SK-N-SH (cell line): ENCODE measurements around the gene OSBPL5.

Experiments used
- EP300 ChIP-seq, 2 experiments: IDR thresholded peaks; 2 replicates each; pipeline versions ENCODE4 v1.4.0 to v1.6.1; 2012; ENCODE audit warnings: borderline replicate concordance in 1 of 2, low read depth in 1 of 2, low read length in 1 of 2
- EZH2phosphoT487 ChIP-seq: fragments of 200-600 bp; sonication (generic); IDR thresholded peaks from 2 replicates; pipeline ENCODE4 v1.6.1; 2017; ENCODE audit warnings: low read depth, mixed run types, mild to moderate bottlenecking, antibody characterized with exemption, moderate library complexity, borderline replicate concordance
- MXI1 ChIP-seq: IDR thresholded peaks from 2 replicates; pipeline ENCODE4 v1.6.1; 2012; ENCODE audit warnings: mild to moderate bottlenecking, low read depth, low read length, improper control_type of control experiment
- POLR2AphosphoS5 ChIP-seq: IDR thresholded peaks from 2 replicates; pipeline ENCODE4 v1.6.1; 2012; ENCODE audit warnings: low read depth, low read length
- REST ChIP-seq: IDR thresholded peaks from 2 replicates; pipeline ENCODE4 v1.6.1; 2012; ENCODE audit warnings: mild to moderate bottlenecking, low read depth, low read length, moderate library complexity
- TAF1 ChIP-seq: IDR thresholded peaks from 2 replicates; pipeline ENCODE4 v1.6.1; 2012; ENCODE audit warnings: low read depth, mild to moderate bottlenecking, low read length, moderate library complexity, borderline replicate concordance
- TCF12 ChIP-seq: IDR thresholded peaks from 2 replicates; pipeline ENCODE4 v1.4.0; 2012
- TF ChIP-seq, protein P1 (sequence below): fragments of 200-600 bp; sonication (generic); IDR thresholded peaks from 2 replicates; pipeline ENCODE4 v1.6.1; 2017; ENCODE audit warnings: antibody characterized with exemption, mild to moderate bottlenecking, moderate library complexity

DNA sequence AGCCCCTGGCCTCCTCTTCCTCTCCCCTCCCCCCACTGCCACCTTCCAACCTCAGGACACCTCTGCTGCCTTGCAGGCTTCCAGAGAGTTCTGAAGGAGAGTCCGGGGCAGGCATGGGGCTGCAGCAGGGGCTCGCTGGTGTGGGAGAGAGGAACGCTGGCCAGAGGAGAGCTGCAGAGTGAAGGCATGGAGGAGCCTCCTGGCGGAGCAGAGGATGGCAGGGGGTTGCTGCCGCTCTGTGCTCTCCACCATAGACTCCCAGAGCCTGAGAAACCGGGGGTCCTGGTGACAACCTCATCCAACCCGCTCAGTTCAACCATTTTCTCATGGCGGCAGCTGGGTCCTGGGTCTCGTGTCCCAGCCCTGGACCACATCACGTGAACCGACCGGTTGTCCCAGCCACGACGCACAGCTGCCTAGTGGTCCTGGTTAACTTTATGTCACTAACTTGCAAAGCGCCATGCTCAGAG lies 36.0 kb upstream of the OSBPL5 start:
- TF ChIP-seq, protein P1, sequence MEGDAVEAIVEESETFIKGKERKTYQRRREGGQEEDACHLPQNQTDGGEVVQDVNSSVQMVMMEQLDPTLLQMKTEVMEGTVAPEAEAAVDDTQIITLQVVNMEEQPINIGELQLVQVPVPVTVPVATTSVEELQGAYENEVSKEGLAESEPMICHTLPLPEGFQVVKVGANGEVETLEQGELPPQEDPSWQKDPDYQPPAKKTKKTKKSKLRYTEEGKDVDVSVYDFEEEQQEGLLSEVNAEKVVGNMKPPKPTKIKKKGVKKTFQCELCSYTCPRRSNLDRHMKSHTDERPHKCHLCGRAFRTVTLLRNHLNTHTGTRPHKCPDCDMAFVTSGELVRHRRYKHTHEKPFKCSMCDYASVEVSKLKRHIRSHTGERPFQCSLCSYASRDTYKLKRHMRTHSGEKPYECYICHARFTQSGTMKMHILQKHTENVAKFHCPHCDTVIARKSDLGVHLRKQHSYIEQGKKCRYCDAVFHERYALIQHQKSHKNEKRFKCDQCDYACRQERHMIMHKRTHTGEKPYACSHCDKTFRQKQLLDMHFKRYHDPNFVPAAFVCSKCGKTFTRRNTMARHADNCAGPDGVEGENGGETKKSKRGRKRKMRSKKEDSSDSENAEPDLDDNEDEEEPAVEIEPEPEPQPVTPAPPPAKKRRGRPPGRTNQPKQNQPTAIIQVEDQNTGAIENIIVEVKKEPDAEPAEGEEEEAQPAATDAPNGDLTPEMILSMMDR: no peak
- TF ChIP-seq EZH2phosphoT487 (no peak), REST (no peak), EP300 (IDR thresholded peaks at IDR 0.05; ENCODE audit: borderline replicate concordance in 1 of 2, low read depth in 1 of 2, low read length in 1 of 2) (no peak), POLR2AphosphoS5 (no peak), TAF1 (no peak), TCF12 (no peak), MXI1 (no peak)
